Endothelial cell of umbilical vein (primary cell): ENCODE results near the gene JAZF1.

ENCODE experiments used
- POLR2A ChIP-seq: IDR thresholded peaks from 2 replicates; pipeline ENCODE4 v1.6.1; 2012; ENCODE audit warnings: low read depth, mild to moderate bottlenecking, control low read depth, low read length
- TF ChIP-seq, protein P1 (sequence below), 2 donors: IDR thresholded peaks; 1 replicate in 1 of 2; 2 replicates in 1 of 2; pipeline ENCODE4 v1.5.1; 2011; ENCODE audit warnings: low read length in 2 of 2, mild to moderate bottlenecking in 2 of 2, moderate library complexity in 2 of 2, control low read depth in 1 of 2, inconsistent platforms in 1 of 2, low read depth in 1 of 2; ENCODE audit not compliant: insufficient read depth in 1 of 2; ENCODE audit errors: extremely low read depth in 1 of 2

- no peak for TF ChIP-seq POLR2A
- TF ChIP-seq, protein P1, sequence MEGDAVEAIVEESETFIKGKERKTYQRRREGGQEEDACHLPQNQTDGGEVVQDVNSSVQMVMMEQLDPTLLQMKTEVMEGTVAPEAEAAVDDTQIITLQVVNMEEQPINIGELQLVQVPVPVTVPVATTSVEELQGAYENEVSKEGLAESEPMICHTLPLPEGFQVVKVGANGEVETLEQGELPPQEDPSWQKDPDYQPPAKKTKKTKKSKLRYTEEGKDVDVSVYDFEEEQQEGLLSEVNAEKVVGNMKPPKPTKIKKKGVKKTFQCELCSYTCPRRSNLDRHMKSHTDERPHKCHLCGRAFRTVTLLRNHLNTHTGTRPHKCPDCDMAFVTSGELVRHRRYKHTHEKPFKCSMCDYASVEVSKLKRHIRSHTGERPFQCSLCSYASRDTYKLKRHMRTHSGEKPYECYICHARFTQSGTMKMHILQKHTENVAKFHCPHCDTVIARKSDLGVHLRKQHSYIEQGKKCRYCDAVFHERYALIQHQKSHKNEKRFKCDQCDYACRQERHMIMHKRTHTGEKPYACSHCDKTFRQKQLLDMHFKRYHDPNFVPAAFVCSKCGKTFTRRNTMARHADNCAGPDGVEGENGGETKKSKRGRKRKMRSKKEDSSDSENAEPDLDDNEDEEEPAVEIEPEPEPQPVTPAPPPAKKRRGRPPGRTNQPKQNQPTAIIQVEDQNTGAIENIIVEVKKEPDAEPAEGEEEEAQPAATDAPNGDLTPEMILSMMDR (IDR thresholded peaks at IDR 0.05; ENCODE audit: extremely low read depth in 1 of 2, insufficient read depth in 1 of 2, low read depth in 1 of 2, low read length in 2 of 2), result no peak
Observed at GRCh38 chr7:28048694-28049093, 131.9 kb downstream of the JAZF1 start.
